HCT116 (cell line): ENCODE results near the gene CMPK1. TPM values are rescaled to one million over a fixed set of nuclear protein-coding genes. Genes with fewer than 3 reads are reported as not detected.

Experiments used
- ATAC-seq: fragments of 200-7000 bp; cut with Tn5 transposase; 2 replicates; pipeline ENCODE4 v1.9.1; 2020; ENCODE audit warnings: mild to moderate bottlenecking, moderate library complexity
- BruUV-seq: library from RNA; stranded (reverse); fragments of 400-500 nt; replicated peaks from 2 replicates; lab custom pipeline; 2021; lab: Mats Ljungman, UMichigan
- CTCF ChIA-PET: fragments of 300-600 bp; sonication (Branson Sonifier 250); formaldehyde crosslinking; loops from one replicate; lab custom pipeline; 2021; ENCODE audit warnings: antibody characterized with exemption; lab: Charles Lee
- POLR2A ChIA-PET: fragments of 300-600, 350-600 bp; sonication (Branson Sonifier 250); formaldehyde crosslinking; loops from one replicate; lab custom pipeline; 2021; ENCODE audit warnings: antibody characterized with exemption; lab: Charles Lee
- RAD21 ChIA-PET, 2 experiments: fragments of 300-600 bp; sonication (Branson Sonifier 250); formaldehyde crosslinking; loops; one replicate each; lab custom pipeline; 2023; ENCODE audit warnings: low total read pairs in 2 of 2; ENCODE audit not compliant: uncharacterized antibody in 2 of 2, unreplicated experiment in 2 of 2, low non-redundant PET in 1 of 2; lab: Charles Lee
- DNase-seq: peaks from one replicate; pipeline ENCODE4 v3.0.0-alpha.2; 2010; ENCODE audit warnings: low read depth, low spot score
- H2AFZ ChIP-seq: fragments of 200-600 bp; shearing (Covaris generic), sonication (generic); 2 replicates; pipeline ENCODE4 v1.6.1; 2017; ENCODE audit warnings: low read depth, mixed run types, mixed read lengths, antibody characterized with exemption, low read length; ENCODE audit not compliant: poor library complexity, severe bottlenecking
- H3K27ac ChIP-seq: 2 replicates; pipeline ENCODE4 v1.5.1; 2012; ENCODE audit warnings: low read depth, low read length
- H3K27me3 ChIP-seq: fragments of 200-600 bp; sonication (generic); 2 replicates; pipeline ENCODE4 v1.6.1; 2016; ENCODE audit warnings: mixed run types, low read length, mixed read lengths; ENCODE audit not compliant: insufficient read depth
- H3K36me3 ChIP-seq, 2 experiments: fragments of 200-500 bp in 1 of 2; fragments of 200-600 bp in 1 of 2; sonication (Bioruptor generic) in 1 of 2; sonication (generic) in 1 of 2; 2 replicates each; pipeline versions ENCODE4 v1.5.1 to v1.6.1; 2014 to 2016; ENCODE audit warnings: low read length in 2 of 2, inconsistent platforms in 1 of 2, mixed read lengths in 1 of 2, mixed run types in 1 of 2; ENCODE audit not compliant: insufficient read depth in 2 of 2, control insufficient read depth in 1 of 2
- H3K4me1 ChIP-seq, 2 experiments: fragments of 200-600 bp in 1 of 2; sonication (generic) in 1 of 2; 2 replicates each; pipeline versions ENCODE4 v1.5.1 to v1.6.1; 2012 to 2017; ENCODE audit warnings: low read length in 2 of 2, inconsistent platforms in 1 of 2, mild to moderate bottlenecking in 1 of 2, mixed read lengths in 1 of 2, mixed run types in 1 of 2, moderate library complexity in 1 of 2; ENCODE audit not compliant: insufficient read depth in 2 of 2, control insufficient read depth in 1 of 2
- H3K4me2 ChIP-seq: fragments of 200-600 bp; sonication (generic); 2 replicates; pipeline ENCODE4 v1.6.1; 2017; ENCODE audit warnings: mixed run types, low read length, mixed read lengths
- H3K4me3 ChIP-seq, 2 experiments: fragments of 200-600 bp in 1 of 2; sonication (generic) in 1 of 2; replicated peaks in 1 of 2; 2 replicates each; pipeline ENCODE4 v1.5.1; 2011 to 2016; ENCODE audit warnings: low read length in 2 of 2, control low read depth in 1 of 2, low read depth in 1 of 2, mild to moderate bottlenecking in 1 of 2, mixed read lengths in 1 of 2, mixed run types in 1 of 2
- H3K79me2 ChIP-seq: fragments of 200-600 bp; sonication (generic); 2 replicates; pipeline ENCODE4 v1.6.1; 2017; ENCODE audit warnings: mild to moderate bottlenecking, mixed run types, low read length, moderate library complexity, mixed read lengths; ENCODE audit not compliant: insufficient read depth
- H3K9ac ChIP-seq: fragments of 200-600 bp; sonication (generic); 2 replicates; pipeline ENCODE4 v1.6.1; 2016; ENCODE audit warnings: low read length, mixed read lengths
- H3K9me2 ChIP-seq: fragments of 200-600 bp; sonication (generic), shearing (Covaris generic); 2 replicates; pipeline ENCODE4 v1.6.1; 2017; ENCODE audit warnings: mixed run types, mild to moderate bottlenecking, moderate library complexity; ENCODE audit not compliant: insufficient read depth
- H3K9me3 ChIP-seq, 2 experiments: fragments of 200-500 bp in 1 of 2; fragments of 200-600 bp in 1 of 2; sonication (Bioruptor generic) in 1 of 2; sonication (generic) in 1 of 2; 2 replicates each; pipeline ENCODE4 v1.6.1; 2014 to 2017; ENCODE audit warnings: low read length in 2 of 2, mixed read lengths in 2 of 2, inconsistent platforms in 1 of 2, low read depth in 1 of 2, mild to moderate bottlenecking in 1 of 2, mixed run types in 1 of 2, moderate library complexity in 1 of 2; ENCODE audit not compliant: control insufficient read depth in 1 of 2, insufficient read depth in 1 of 2
- H4K20me1 ChIP-seq: fragments of 200-600 bp; sonication (generic), shearing (Covaris generic); 2 replicates; pipeline ENCODE4 v1.6.1; 2017; ENCODE audit warnings: mixed run types, mild to moderate bottlenecking, moderate library complexity; ENCODE audit not compliant: insufficient read depth
- ATF3 ChIP-seq: IDR thresholded peaks from 2 replicates; pipeline ENCODE4 v1.6.1; 2012
- CBX3 ChIP-seq: IDR thresholded peaks from 2 replicates; pipeline ENCODE4 v1.6.1; 2012; ENCODE audit warnings: low read depth
- EGR1 ChIP-seq: IDR thresholded peaks from 2 replicates; pipeline ENCODE4 v1.6.1; 2012; ENCODE audit warnings: low read depth
- ELF1 ChIP-seq: IDR thresholded peaks from 2 replicates; pipeline ENCODE4 v1.6.1; 2012; ENCODE audit warnings: low read depth, borderline replicate concordance
- EZH2 ChIP-seq: fragments of 200-600 bp; sonication (generic); IDR thresholded peaks from 2 replicates; pipeline ENCODE4 v1.6.1; 2017; ENCODE audit warnings: antibody characterized with exemption, mixed run types
- JUND ChIP-seq: IDR thresholded peaks from 2 replicates; pipeline ENCODE4 v1.6.1; 2012
- POLR2AphosphoS5 ChIP-seq: IDR thresholded peaks from 2 replicates; pipeline ENCODE4 v1.6.1; 2011; ENCODE audit warnings: mild to moderate bottlenecking, low read depth, low read length, moderate library complexity
- RAD21 ChIP-seq: IDR thresholded peaks from 2 replicates; pipeline ENCODE4 v1.6.1; 2012; ENCODE audit warnings: low read depth, mild to moderate bottlenecking
- SIN3A ChIP-seq: IDR thresholded peaks from 2 replicates; pipeline ENCODE4 v1.6.1; 2012; ENCODE audit warnings: low read depth
- SRF ChIP-seq: IDR thresholded peaks from 2 replicates; pipeline ENCODE4 v1.6.1; 2012; ENCODE audit warnings: low read depth
- TCF7L2 ChIP-seq: IDR thresholded peaks from 2 replicates; pipeline ENCODE4 v1.7.0; 2011; ENCODE audit warnings: borderline replicate concordance, inconsistent platforms; ENCODE audit not compliant: insufficient read depth, insufficient read length; ENCODE audit errors: extremely low read depth
- YY1 ChIP-seq: IDR thresholded peaks from 2 replicates; pipeline ENCODE4 v1.6.1; 2011; ENCODE audit warnings: low read length, low read depth, moderate library complexity, mild to moderate bottlenecking; ENCODE audit not compliant: insufficient replicate concordance; ENCODE audit errors: extremely low read depth
- ZBTB33 ChIP-seq: IDR thresholded peaks from 2 replicates; pipeline ENCODE4 v1.6.1; 2011; ENCODE audit warnings: mild to moderate bottlenecking, low read length, moderate library complexity; ENCODE audit not compliant: insufficient replicate concordance; ENCODE audit errors: extremely low read depth
- ZNF274 ChIP-seq: fragments of 200-500 bp; sonication (Bioruptor generic); IDR thresholded peaks from 2 replicates; pipeline ENCODE4 v1.6.1; 2014; ENCODE audit warnings: mild to moderate bottlenecking, low read depth, low read length, inconsistent platforms
- intact Hi-C: fragments of 100-400 bp; cut with micrococcal nuclease; formaldehyde crosslinking; loops from 2 replicates; pipeline ENCODE4 v1.10.0; 2022
- total RNA-seq: library from RNA; stranded (reverse); gene quantifications from one replicate; pipeline ENCODE4 v1.2.1, GENCODE V29; 2021; ENCODE audit not compliant: unreplicated experiment
- TF ChIP-seq, protein P1 (sequence below), 3 experiments: fragments of 200-600 bp in 1 of 3; sonication (generic) in 1 of 3; IDR thresholded peaks in 2 of 3; conservative IDR thresholded peaks in 1 of 3; 2 replicates each; pipeline ENCODE4 v1.5.1; 2012 to 2017; ENCODE audit warnings: low read depth in 2 of 3, low read length in 2 of 3, antibody characterized with exemption in 1 of 3, borderline replicate concordance in 1 of 3, control low read depth in 1 of 3, mild to moderate bottlenecking in 1 of 3, mixed read lengths in 1 of 3, mixed run types in 1 of 3, moderate library complexity in 1 of 3; ENCODE audit not compliant: insufficient read depth in 1 of 3
- TF ChIP-seq, protein P2 (sequence below): IDR thresholded peaks from 2 replicates; pipeline ENCODE4 v1.6.1; 2012

CMPK1 gene
- total RNA-seq, 1 experiment from 2014 or later, result 78.4 TPM

DNA sequence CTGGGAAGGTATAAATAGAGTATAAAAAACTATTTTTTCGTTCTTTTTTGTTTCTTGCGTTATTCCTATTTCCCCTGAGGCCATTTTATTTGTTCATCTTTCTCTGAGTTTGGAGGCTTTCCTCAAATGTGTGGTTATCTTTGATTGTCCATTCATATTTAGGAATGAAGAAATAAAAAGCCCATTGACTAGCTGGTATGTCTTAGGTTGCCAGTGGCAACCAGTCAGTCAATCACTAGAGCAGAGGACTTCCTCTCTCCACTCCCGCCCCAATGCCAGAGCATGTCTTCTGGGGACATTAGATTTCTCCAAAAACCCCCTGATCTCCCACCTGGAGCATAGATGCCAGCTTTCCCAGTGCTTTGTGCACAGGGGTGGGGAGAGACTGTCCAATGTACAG lies 61.8 kb downstream of the CMPK1 start:
- no peaks in the 10 kb centered on the region for H4K20me1 ChIP-seq
- H3K9me2 ChIP-seq, result no peaks in the 10 kb centered on the region
- ChIA-PET CTCF (no interaction called here), POLR2A (no interaction called here), RAD21 (no interaction called here)
- ATAC-seq (no peak), DNase-seq (no peak)
- no TSS peak for BruUV-seq
- H3K27me3 ChIP-seq, result no peaks in the 10 kb centered on the region
- TF ChIP-seq RAD21 (no peak), EGR1 (no peak), ZBTB33 (no peak), TCF7L2 (no peak), SRF (no peak), YY1 (no peak), ATF3 (no peak), JUND (no peak), SIN3A (no peak), ZNF274 (no peak), ELF1 (no peak), EZH2 (no peak), CBX3 (no peak), POLR2AphosphoS5 (no peak)
- TF ChIP-seq, protein P1, sequence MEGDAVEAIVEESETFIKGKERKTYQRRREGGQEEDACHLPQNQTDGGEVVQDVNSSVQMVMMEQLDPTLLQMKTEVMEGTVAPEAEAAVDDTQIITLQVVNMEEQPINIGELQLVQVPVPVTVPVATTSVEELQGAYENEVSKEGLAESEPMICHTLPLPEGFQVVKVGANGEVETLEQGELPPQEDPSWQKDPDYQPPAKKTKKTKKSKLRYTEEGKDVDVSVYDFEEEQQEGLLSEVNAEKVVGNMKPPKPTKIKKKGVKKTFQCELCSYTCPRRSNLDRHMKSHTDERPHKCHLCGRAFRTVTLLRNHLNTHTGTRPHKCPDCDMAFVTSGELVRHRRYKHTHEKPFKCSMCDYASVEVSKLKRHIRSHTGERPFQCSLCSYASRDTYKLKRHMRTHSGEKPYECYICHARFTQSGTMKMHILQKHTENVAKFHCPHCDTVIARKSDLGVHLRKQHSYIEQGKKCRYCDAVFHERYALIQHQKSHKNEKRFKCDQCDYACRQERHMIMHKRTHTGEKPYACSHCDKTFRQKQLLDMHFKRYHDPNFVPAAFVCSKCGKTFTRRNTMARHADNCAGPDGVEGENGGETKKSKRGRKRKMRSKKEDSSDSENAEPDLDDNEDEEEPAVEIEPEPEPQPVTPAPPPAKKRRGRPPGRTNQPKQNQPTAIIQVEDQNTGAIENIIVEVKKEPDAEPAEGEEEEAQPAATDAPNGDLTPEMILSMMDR (IDR thresholded peaks at IDR 0.05 in 2 of 3, conservative IDR thresholded peaks at IDR 0.05 in 1 of 3; ENCODE audit: borderline replicate concordance in 1 of 3, insufficient read depth in 1 of 3, low read depth in 2 of 3, low read length in 2 of 3), result no peak
- TF ChIP-seq, protein P2, sequence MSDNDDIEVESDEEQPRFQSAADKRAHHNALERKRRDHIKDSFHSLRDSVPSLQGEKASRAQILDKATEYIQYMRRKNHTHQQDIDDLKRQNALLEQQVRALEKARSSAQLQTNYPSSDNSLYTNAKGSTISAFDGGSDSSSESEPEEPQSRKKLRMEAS, result no peak
- no peaks in the 10 kb centered on the region for H3K36me3 ChIP-seq
- no peaks in the 10 kb centered on the region for H3K79me2 ChIP-seq
- no peak overlapping the region for H3K27ac ChIP-seq
- H2AFZ ChIP-seq, result no peak overlapping the region
- no peak overlapping the region for H3K9ac ChIP-seq
- no peak overlapping the region for H3K4me3 ChIP-seq
- H3K4me2 ChIP-seq, result no peak overlapping the region
- no peaks in the 10 kb centered on the region for H3K9me3 ChIP-seq
- no peaks in the 10 kb centered on the region for H3K4me1 ChIP-seq
- intact Hi-C loops, result no loop called here
